H7 (cell line): ENCODE data around the gene MBIP. TPM values are rescaled to one million over a fixed set of nuclear protein-coding genes. Genes with fewer than 3 reads are reported as not detected.

ENCODE experiments used
- DNase-seq: peaks from one replicate; pipeline ENCODE4 v3.0.0; 2012
- H3K27me3 ChIP-seq: 2 replicates; pipeline ENCODE4 v1.6.0; 2011; ENCODE audit warnings: mild to moderate bottlenecking, low read length; ENCODE audit not compliant: control insufficient read depth, insufficient read depth
- H3K36me3 ChIP-seq: replicated peaks from 2 replicates; pipeline ENCODE4 v1.5.1; 2011; ENCODE audit warnings: low read length; ENCODE audit not compliant: control insufficient read depth, insufficient read depth
- H3K4me3 ChIP-seq: 2 replicates; pipeline ENCODE4 v1.5.1; 2011; ENCODE audit warnings: low read depth, mild to moderate bottlenecking, control low read depth, low read length, moderate library complexity; ENCODE audit not compliant: insufficient read depth
- total RNA-seq: library from RNA; depleted of rRNA; stranded (reverse); fragments of >200 nt; shearing (Covaris generic); gene quantifications from 2 replicates; pipeline ENCODE4 v1.2.3, GENCODE V29; 2014

MBIP gene
- total RNA-seq, 1 experiment from 2014 or later: 7.6 TPM

DNA sequence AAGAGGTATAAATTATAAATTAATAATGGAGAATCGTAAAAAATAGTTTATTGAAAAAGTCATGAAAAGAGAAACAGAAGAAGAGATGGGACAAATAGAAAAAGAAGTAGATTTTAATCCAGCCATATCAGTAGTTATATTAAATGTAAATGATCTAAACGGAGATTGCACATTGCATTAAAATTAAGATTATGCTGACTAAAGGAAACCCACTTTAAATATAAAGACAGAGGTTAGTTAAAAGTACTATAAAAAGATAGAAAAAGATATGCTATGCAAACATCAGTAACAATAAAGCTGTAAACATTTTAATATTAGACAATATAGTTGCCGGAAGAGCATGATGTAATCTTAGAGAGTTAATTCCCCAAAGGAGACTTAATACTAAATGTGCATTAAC is 5.4 kb upstream of the MBIP start:
- no peak for DNase-seq

DNA sequence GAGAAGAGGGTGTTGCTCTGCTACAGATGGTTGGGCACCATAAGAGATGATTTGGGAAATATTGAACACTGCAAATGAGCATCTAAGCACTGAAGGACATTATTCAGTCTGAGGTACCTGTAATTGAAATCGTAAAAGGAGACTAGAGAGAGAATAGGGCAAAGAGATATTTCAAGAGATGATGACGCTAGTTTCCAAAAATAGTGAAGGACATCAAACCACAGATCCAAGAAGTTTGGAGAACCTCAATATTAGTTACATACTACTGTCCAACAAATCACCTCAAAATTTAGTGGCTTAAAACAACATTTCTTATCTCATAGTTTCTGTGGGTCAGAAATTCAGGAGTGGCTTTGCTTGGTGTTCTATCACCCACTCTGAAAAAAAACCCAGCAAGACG is 4.5 kb upstream of the MBIP start:
- Histone ChIP-seq H3K36me3 (no peaks in the 10 kb centered on the region), H3K4me3 (no peak overlapping the region), H3K27me3 (no peaks in the 10 kb centered on the region)
- DNase-seq: no peak

More for the DNA sequence above, 5.4 kb upstream of the MBIP start:
- H3K27me3 ChIP-seq: no peaks in the 10 kb centered on the region
- no peak overlapping the region for H3K4me3 ChIP-seq
- no peaks in the 10 kb centered on the region for H3K36me3 ChIP-seq

DNA sequence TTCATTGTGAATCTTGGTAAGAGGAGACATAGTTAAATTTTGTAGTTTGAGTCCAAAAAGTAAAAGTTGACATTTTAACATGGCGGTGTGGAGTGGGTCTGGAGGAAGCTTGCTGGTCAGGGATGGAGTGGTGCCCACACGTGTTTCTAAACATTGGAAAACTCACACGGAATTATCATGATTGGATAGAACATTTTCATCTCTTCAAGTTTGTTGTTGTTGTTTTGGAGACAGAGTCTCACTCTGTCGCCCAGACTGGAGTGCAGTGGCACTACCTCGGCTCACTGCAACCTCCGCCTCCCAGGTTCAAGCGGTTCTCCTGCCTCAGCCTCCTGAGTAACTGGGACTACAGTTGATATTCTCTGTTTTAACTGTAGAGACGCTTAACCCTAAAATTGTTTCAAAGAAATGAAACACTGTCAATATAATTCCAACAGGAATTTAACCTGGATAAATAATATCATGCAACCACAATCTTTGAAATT is 502 bp upstream of the MBIP start:
- H3K4me3 ChIP-seq: peak overlapping the region; percentile 84; the same call in 1 of the 2 replicates
- DNase-seq: no peak
- no peaks in the 10 kb centered on the region for H3K27me3 ChIP-seq
- H3K36me3 ChIP-seq: no peaks in the 10 kb centered on the region

DNA sequence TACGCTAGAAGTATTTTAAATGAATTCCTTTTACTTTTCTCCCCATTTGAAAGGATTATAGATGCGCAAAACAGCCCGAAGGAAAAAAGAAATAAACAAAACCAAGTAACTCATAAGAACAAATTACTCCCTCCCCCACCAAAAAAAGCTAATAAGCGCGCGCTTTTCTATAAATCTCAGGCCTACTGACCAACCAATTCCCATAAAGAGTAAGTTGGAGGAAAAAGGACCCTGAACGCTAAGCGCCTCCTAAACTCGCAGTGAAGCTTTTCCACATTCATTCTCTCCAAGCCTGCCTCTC is 588 bp downstream of the MBIP start:
- H3K36me3 ChIP-seq: no peaks in the 10 kb centered on the region

DNA sequence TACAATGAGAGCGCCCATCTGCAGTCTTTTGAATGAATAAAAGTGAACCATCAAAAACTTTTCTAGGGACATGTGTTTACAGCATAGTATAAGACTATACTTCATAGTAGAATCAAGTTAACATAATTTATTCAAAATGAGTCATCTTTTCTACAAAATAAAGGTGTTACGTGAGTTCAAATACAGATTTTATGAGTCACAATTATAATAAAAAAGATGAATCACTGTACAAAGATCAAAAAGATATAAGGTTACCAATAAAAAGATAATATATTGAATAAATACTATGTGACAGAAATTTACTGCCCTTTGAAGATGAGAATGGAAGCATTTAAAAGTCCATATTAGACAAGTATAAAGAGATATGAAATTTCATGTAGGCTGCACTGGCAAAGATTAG is 2.8 kb downstream of the MBIP start:
- H3K4me3 ChIP-seq: no peak overlapping the region
- H3K27me3 ChIP-seq: no peaks in the 10 kb centered on the region
- no peaks in the 10 kb centered on the region for H3K36me3 ChIP-seq
- no peak for DNase-seq

More for the DNA sequence above, 588 bp downstream of the MBIP start:
- peak overlapping the region; percentile 84 for H3K4me3 ChIP-seq
- no peak for DNase-seq
- H3K27me3 ChIP-seq: no peaks in the 10 kb centered on the region

DNA sequence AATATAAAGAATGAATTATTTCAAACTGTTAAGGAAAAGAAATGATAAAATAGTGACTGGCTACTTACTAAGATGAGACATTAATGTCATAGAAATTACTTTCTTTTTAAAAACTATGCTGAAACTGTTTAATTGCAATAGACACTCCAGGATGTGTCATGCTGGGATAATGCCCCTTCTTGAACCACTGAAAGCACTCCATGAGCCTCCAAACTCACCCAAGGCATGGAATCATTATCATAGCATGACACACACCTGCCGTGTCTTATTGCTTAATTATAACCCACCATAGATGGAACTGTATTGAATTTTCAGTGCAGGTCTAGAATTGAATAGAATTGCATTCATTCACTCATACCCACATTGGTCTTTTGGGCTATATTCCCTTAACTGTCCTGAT is 4.3 kb downstream of the MBIP start:
- no peak for DNase-seq
- no peak overlapping the region for H3K4me3 ChIP-seq
- H3K27me3 ChIP-seq: no peaks in the 10 kb centered on the region
- H3K36me3 ChIP-seq: peaks cover 4% of the 10 kb centered on the region

DNA sequence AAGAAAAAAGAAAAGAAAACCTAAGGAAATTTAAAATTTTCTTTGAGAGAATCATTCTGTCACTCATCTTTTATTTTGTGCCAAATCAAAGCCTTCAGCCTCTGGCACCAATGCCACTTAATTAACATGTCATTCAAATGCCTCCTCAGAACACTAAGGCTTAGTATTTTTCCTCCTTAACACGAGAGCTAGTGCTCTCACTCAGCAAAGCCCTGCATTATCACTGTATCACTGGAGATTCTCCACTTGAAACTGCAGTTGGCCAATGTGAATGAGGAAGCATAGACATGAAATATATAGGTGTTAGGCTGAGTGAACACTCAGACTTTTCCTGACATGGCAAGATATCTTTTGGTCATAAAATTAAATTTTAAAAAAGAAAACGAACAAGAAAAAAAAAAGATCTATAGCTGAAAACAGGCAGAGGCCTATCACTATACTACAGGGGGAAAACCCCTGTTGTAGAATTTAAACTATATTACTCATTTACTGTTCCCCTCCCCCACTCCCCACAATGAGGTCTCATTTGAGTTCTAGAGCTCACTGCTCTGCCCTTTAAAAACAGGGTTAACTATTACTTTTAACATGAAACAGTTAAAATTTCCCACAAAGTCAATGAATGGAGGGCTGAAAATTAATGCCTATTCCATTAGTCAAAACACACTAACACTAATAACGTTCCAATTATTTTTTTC is 5.1 kb downstream of the MBIP start:
- no peak for DNase-seq
- Histone ChIP-seq H3K4me3 (no peak overlapping the region), H3K27me3 (no peaks in the 10 kb centered on the region), H3K36me3 (peaks cover 9% of the 10 kb centered on the region)

DNA sequence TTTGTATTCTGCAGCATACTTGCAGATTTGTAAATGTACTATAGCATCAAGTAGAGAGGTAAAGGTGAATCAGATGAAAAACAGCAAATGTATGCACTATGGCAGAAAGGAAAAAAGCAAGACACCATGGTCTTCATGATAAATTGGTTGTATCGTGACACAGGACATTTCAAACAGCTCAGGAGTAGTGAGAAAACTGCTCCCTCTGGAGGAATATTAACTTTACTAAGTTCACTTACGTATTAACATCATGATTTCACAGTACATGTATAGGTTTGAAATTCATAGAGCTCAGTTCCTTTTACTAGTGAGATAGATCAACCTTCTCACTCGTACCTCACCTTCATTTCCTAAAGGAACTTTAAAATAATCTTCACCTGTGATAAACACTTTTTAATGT is 6.5 kb downstream of the MBIP start:
- Histone ChIP-seq H3K36me3 (peaks cover 11% of the 10 kb centered on the region), H3K4me3 (no peak overlapping the region), H3K27me3 (no peaks in the 10 kb centered on the region)
- no peak for DNase-seq

DNA sequence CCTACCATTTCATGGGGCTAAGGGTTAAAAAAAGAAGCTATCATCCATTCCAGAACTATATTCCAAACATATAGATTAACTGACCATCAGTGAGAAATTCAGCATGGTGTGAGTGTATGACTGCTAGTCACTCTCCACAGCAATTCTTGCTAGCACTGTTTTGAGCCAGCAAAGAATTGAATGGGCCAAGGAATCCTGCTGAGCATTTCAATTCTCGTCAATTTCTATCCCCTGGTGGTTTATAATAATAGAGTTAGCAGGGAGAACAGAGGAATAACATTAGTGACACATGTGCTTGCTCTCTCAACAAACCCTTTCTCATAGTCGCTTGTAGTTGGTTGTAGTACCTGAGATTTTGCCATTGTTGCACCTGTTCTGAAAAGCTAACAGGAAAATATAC is 7.2 kb downstream of the MBIP start:
- H3K4me3 ChIP-seq: no peak overlapping the region
- peaks cover 13% of the 10 kb centered on the region for H3K36me3 ChIP-seq
- no peaks in the 10 kb centered on the region for H3K27me3 ChIP-seq
- DNase-seq: no peak

DNA sequence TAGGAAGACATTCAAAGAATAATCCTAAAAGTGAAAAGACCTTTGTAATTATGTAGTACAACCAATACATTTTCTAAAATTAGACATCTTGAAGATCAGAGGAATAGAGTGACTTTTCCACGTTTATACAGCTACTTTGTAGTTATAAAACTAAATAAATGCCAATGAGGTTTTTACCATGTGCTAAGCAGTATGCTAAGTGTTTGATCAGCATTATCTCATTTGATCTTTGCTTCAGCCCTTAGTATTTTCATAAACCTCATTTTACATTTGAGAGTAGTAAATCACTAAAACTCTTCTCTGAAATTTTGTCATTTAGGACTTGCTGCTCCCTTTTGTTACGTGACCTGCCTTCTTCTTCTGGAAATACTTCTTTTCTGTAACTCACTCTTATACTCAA is 13.6 kb downstream of the MBIP start:
- Histone ChIP-seq H3K27me3 (no peaks in the 10 kb centered on the region), H3K4me3 (no peak overlapping the region), H3K36me3 (peaks cover 16% of the 10 kb centered on the region)
- DNase-seq: no peak

DNA sequence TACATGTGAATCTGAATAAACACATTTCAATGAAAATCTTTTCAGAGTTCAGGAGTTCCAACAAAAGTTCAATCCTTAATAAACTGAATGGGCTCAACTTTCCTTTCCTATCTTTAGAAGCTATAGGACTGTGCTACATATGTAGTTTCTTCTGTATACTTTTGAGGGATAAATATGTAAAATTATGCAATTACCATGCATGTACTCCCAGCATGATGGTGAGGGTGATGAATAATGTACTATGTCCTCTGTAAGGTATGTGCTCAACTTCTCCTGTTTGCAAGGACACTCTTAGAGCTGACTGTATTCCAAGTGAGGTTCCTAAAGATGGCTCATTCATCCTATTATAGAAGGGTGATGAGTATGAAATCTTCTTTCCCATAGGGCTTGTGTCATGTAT is 15.5 kb downstream of the MBIP start:
- DNase-seq: no peak
- H3K36me3 ChIP-seq: peaks cover 9% of the 10 kb centered on the region

DNA sequence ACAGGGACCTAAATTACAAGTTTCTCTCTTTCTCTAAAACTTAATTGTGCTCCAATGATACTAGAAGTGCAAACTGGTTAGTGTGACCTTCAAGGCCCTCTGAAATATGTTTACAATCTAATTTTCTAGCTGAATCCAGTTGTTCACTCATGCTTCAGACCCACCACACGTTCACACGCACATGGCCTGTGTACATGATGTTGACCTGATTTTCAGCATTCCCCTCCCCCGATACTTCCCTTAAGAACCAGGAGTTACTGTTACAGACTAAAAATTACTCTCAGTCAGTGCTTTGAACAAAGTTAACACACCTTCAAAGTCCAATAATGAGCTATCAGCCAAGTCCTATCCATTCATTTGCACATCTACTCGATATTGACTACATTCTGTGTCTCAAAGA is 16.5 kb downstream of the MBIP start:
- Histone ChIP-seq H3K27me3 (no peaks in the 10 kb centered on the region), H3K4me3 (no peak overlapping the region), H3K36me3 (peaks cover 7% of the 10 kb centered on the region)
- DNase-seq: no peak

More for the DNA sequence above, 15.5 kb downstream of the MBIP start:
- Histone ChIP-seq H3K4me3 (no peak overlapping the region), H3K27me3 (no peaks in the 10 kb centered on the region)

DNA sequence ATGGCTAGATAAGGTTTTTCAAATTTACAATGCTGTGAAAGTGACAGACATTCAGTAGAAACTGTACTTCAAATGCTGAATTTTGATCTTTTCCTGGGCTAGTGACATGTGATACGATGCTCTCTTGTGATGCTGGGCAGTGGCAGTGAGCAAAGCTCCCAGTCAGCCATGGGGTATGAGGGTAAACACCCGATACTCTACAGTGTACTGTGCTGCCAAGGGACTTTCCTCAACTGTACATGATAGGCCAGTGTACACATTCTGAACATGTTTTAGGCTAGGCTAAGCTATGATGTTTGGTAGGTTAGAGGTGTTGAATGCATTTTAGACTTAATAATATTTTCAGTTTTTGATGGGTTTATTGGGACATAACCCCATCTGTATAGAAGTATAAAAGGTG is 17.6 kb downstream of the MBIP start:
- Histone ChIP-seq H3K4me3 (no peak overlapping the region), H3K27me3 (no peaks in the 10 kb centered on the region), H3K36me3 (peaks cover 3% of the 10 kb centered on the region)
- DNase-seq: no peak

DNA sequence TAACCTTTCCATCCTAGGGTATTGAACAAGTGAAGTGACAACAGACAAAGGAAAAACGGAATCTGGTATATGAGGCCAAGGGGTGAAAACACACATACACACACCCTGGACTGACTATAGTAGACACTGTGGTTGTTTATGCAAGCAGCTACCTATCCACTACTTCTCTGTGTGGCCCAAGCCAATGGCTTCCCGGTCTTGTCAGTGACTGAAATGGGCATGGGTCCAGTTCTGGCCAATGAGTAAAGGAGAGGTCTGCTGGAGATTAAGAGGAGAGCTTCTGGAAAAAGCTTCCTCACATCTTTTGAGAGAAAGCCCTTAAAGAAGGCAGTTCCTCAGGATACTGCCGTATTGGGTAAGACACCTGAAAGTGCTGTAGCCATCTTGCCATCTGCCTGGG is 19.3 kb downstream of the MBIP start:
- Histone ChIP-seq H3K36me3 (peaks cover 9% of the 10 kb centered on the region), H3K4me3 (no peak overlapping the region), H3K27me3 (no peaks in the 10 kb centered on the region)
- no peak for DNase-seq

DNA sequence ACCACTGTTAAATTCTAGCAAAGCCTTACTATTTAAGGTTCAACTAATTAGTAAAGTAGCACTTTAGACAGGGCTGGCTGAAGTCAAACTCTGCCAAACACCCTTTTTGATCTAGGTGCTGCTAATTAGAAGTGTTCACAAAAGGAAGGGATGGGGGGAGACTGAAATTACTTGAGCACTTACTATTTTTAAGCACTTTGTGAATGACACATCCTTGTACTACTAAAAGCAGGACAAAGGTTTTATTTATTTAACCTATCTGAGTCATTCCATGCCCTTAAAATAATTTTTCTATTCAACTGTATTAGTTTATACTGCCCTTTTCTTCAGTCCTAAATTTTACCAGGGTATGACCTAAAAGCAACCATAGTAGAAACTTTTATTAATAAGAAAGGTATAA is 20.1 kb downstream of the MBIP start:
- Histone ChIP-seq H3K4me3 (no peak overlapping the region), H3K27me3 (no peaks in the 10 kb centered on the region), H3K36me3 (peaks cover 9% of the 10 kb centered on the region)
- DNase-seq: no peak
